OCI-LY3 (cell line): ENCODE measurements around the gene DPCD.

Source experiments
- EZH2phosphoT487 ChIP-seq: fragments of 200-600 bp; shearing (Covaris generic); IDR thresholded peaks from 2 replicates; pipeline ENCODE4 v1.6.1; 2018; ENCODE audit warnings: antibody characterized with exemption, mixed run types, low read depth
- TF ChIP-seq, protein P1 (sequence below): fragments of 200-600, 300-600 bp; sonication (generic); IDR thresholded peaks from 2 replicates; pipeline ENCODE4 v1.5.1; 2014; ENCODE audit warnings: antibody characterized with exemption, low read length, low read depth

- TF ChIP-seq, protein P1, sequence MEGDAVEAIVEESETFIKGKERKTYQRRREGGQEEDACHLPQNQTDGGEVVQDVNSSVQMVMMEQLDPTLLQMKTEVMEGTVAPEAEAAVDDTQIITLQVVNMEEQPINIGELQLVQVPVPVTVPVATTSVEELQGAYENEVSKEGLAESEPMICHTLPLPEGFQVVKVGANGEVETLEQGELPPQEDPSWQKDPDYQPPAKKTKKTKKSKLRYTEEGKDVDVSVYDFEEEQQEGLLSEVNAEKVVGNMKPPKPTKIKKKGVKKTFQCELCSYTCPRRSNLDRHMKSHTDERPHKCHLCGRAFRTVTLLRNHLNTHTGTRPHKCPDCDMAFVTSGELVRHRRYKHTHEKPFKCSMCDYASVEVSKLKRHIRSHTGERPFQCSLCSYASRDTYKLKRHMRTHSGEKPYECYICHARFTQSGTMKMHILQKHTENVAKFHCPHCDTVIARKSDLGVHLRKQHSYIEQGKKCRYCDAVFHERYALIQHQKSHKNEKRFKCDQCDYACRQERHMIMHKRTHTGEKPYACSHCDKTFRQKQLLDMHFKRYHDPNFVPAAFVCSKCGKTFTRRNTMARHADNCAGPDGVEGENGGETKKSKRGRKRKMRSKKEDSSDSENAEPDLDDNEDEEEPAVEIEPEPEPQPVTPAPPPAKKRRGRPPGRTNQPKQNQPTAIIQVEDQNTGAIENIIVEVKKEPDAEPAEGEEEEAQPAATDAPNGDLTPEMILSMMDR, result no peak
- no peak for TF ChIP-seq EZH2phosphoT487
Observed at GRCh38 chr10:101565370-101565900, 22.7 kb upstream of the DPCD start.
